Iris pigment epithelial cell (primary cell): Measurements from ENCODE around the gene INPP5F.
"Not testable (repeated sequence)": the region's sequence is repeated elsewhere in the genome, so short reads cannot be mapped to it uniquely, and the experiment has no call there.

ENCODE experiments used
- DNase-seq: peaks from one replicate; pipeline ENCODE4 v3.0.0-alpha.2; 2011; ENCODE audit warnings: low read depth

INPP5F gene

GRCh38 chr10:119747940-119748339, 22.1 kb downstream of the INPP5F start:
- no peak for DNase-seq

GRCh38 chr10:119748871-119749270, 23.0 kb downstream of the INPP5F start:
- DNase-seq = no peak

DNA sequence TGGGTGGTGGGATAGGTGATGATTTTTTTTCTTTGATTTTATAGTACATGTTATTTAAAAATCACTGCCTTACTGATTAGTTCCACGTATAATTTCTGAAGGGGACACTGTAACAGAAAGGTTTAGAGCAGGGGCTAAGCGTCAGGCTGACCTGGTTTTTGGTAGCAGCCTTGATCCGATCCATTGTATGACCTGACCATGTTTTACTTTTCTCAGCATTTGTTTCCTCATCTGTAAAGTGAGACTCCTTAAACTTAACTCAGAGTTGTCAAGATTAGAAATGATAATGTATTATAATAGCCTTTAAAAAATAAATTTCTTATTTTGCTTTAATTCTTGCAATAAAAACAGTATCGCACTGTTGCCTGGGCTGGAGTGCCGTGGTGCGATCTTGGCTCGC, 23.6 kb downstream of the INPP5F start:
- DNase-seq = no peak

DNA sequence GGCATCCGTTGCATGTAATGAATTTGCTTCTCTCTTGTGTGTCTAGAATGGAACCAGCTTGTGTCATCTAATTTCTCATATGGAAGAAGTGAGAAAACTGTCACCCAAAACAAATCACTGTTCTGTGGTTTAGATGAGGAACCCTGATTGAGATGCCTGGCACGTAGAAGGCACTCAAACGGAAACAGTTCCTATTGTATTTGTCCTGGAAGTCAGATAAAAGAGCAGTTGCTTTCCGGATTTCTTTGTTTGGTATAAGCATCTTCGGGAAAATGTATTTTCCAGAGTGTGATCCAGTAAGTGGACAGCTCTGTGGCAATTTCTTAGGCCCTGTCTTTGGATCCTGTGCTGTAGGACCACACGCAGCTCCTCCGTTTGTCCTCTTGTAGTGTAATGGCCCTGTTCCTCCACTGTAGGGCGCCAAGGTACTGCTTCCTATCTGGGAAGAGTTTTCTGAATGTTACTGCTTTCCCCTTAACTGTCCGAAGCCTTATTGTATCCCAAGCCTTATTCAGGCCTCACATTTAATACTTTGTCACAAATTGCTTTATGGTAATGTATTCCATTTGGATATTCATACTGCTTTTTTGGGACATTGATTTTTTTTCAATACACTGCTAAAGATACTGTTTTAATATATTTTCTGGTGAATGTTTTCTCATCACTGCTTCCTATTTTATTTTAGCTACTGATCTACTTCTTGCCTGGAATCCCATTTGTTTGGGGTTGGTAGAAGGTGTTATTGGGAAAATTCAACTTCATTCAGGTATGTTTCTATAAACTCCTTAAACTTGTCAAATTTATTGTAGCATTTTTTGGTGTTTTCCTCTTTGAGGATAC, 24.8 kb downstream of the INPP5F start:
- DNase-seq = peak; percentile 84

GRCh38 chr10:119753309-119753708, 27.5 kb downstream of the INPP5F start:
- DNase-seq = no peak

DNA sequence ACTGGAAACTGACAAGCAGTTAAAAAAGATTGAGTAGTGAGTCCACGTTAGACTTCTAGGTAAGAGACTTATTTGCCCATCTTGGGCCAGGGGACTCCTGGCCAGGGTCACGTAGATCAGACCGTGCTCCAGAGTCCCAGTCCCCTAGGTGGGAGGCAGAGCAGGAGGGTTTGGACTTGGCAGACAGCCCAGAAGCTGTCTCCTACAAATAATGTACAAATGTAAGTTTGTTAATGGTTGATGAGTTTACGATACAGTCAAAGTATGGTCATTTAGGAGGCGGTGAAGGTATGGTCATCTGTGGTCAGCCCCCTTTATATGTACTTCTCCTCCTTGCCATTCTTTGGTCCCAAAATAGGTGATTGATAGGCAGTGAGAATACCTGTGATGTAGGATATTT, 28.2 kb downstream of the INPP5F start:
- no peak for DNase-seq

GRCh38 chr10:119754936-119755335, 29.1 kb downstream of the INPP5F start:
- DNase-seq = no peak

DNA sequence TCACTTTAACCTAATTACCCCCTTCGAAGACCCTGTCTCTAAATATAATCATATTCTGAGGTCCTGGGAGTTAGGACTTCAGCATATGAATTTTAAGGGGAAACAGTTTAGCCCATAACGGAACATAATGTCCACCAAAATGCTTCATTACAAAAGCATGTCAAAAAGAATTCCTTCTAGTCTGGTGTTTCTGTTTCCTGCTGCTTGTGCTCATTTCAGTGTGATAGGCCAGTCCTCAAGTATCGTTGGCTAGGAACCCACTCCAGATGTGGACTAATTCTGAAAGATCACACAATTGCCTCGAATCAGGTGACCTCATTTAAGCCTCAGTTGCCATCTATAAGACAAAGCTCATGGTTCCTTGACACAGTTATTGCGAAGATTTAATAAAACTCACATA, 29.6 kb downstream of the INPP5F start:
- DNase-seq = peak; percentile 77

DNA sequence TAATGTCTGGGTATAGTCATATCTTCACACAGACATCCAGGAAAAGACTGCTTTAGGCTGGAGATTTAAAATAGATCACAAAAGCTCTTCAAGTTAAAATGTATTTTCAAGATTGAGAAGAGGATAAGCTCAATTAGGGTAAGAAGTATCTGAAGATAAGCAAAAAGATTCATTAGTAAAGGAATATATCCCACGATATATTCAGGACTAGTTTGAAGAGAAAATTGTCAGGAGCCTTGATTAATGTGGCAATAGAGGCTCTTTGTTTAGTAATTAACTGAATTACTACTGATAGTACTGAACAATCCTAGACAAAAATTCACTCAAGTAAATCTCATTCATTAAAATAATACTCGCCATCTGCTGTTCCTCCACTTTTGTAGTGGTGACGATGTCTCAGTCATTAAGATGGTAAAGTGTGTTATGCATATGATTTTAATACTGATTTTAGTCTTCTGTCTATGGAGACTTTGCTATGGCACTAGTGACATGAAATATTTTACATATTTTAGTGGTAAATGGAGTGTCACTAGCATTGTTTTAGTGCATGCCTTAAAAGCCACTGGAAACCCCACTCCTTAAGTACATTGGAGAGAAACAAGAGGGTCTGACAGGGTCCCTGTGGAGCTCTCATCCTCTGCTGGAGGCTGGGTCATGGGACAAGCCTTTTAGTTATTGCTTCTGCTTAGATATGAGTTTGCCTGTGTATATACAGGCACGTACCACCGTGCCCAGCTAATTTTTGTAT, 32.8 kb downstream of the INPP5F start:
- no peak for DNase-seq

GRCh38 chr10:119759832-119760231, 34.0 kb downstream of the INPP5F start:
- DNase-seq = peak; percentile 81

DNA sequence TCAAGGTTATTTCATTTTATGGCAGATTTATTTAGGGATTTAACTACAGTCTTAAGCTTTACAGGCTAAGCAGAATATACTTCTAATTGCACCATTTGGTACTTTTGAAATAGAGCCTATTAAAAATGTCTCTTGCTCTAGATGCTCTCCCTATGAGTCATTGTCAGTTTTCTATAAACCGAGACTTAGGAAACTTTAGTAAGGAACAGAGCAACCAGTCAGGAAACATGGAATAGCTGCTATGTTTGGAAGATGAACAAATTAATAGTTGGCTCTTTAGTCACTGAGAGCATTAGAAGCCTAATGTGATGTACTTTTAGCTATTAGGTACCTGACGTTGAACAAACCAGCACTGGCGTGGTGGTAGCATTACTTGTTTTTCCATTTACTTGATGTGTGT, 35.3 kb downstream of the INPP5F start:
- peak; percentile 87 for DNase-seq

GRCh38 chr10:119762035-119762434, 36.2 kb downstream of the INPP5F start:
- no peak for DNase-seq

DNA sequence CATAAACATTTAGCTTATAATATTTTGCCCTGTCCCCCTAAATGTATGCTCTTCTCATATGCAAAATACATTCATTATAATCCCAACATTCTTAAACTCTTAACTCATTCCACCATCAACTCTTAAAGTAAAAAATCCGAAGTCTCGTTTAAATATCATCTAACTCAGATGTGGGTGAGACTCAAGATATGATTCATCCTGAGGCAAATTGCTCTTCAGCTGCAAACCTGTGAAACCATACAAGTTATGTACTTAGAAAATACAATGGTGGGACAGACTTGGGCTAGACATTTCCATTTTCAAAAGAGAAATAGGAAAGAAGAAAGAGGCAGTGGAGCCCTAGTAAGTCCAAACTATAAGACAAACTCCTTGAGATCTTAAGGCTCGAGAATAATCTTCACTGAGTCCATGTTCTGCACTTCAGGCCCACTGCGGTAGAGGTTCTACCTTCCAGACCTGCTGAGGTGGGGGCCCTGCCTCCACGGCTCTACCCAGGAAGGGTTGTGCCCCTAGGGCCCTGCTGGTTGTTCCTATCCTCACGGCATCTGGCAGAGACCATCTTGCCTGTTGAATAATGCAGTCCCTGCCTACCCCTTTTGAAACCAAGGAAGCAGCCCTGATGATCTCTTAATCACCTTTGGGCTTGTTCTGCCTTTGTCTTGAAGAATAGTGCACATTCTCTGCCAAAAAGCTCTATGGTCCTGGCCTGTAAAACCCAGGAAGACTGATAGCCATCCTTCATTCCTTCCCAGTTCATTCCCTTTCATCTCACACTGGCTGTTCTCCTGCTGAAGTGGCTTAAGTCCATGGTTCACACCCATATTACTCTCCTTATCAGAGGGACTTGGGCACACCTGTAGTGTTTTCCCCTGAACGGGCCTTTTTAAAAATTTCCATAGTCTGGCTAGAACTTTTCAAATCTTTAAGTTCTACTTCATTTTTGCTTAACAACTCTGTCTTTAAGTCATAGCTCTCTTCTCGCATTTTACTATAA, 37.3 kb downstream of the INPP5F start:
- peak; percentile 61 for DNase-seq

GRCh38 chr10:119768455-119769094, 42.7 kb downstream of the INPP5F start:
- peak; percentile 70 for DNase-seq

DNA sequence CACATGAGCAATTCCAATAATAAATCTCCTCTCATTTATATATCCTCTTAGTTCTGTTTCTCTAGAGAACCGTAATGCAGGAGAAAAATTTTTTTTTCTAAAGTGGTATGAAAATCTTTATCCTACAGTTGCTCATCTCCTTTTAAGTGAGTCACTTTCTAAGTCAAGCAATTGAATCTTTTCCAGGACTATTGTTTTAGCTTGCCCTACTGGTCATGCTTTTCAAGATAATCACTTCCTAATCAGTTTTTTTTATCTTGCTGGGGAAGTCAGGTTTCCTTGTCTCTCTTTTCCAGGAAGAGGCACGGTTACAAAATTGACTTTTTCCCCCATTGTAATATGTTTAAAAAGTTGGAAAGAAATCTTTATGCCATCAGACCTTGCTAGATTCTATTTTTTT, 44.0 kb downstream of the INPP5F start:
- DNase-seq = peak; percentile 80

- DNase-seq = peak; percentile 48
These were observed 45.1 kb downstream of the INPP5F start for GRCh38 chr10:119770928-119771327.

DNA sequence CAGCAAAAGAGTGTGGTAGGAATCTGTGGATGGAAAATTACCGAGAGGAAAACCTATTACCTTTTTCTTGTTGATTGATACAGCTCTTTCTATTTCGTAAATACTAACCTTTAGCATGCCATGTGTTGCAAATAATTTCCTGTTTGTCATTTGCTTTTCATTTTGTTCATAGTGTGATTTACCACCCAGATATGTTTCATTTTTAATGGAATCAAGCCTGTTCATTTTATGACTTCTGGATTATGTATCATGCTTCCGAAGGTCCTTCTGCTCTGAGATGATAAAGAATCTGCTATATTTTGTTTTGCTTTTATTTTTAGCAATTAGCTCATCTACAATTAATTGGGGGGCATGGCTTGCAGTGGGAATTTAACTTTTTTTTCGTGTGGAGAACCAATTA, 46.5 kb downstream of the INPP5F start:
- no peak for DNase-seq

DNA sequence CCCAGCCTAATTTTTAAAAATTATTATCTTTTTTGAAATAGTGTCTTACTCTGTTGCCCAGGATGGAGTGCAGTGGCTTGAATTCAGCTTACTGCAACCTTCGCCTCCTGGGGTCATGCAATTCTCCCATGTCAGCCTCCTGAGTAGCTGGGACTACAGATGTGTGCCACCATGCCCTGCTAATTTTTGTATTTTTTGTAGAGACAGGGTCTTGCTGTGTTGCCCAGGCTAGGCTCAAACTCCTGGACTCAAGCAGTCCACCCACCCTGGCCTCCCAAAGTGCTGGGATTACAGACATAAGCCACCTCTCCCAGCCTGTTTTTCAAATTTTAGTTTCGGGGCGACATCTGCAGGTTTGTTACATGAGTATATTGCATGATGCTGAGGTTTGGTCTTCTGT, 47.2 kb downstream of the INPP5F start:
- not testable (repeated sequence) for DNase-seq

DNA sequence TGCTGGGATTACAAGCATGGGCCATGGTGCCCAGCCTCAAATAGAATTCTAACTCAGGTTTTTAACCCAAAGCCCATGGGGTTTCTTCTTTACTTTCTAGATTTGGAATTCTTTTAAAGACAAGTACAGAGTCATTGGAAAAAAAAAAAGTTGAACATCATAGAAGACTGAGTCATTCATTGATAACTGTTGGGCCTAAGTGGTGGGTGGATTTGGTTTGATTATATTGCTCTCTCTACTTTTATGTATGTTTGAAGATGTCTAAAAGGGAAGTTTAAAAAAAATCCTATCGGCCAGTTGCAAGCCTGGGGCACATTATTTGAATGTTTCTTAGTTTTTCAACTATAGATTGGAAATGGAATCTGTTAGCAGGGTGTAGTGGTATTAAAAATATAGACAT, 49.7 kb downstream of the INPP5F start:
- DNase-seq = no peak

GRCh38 chr10:119776536-119776935, 50.7 kb downstream of the INPP5F start:
- peak; percentile 62 for DNase-seq

DNA sequence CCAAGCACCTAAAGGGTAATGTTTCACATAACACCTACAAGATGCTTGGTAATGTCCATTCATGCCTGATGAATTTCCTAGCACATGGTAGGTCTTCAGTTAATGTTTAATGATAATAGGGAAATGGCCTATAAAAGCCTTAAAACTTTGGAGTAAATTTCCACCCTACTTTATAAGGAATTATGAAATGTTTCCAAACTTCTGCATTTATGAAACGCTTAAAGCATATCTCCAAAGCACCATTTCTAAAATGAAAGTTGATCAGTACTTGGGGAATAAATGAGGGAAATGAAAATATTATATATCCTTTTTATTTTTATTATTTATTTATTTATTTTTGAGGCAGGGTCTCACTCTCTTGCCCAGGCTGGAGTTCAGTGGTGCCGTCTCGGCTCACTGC, 51.8 kb downstream of the INPP5F start:
- DNase-seq = no peak
